C4-2B (cell line): Measurements from ENCODE around the gene PRSS12.

ENCODE experiments used
- H3K27ac ChIP-seq: fragments of 450-650 bp; 2 replicates; pipeline ENCODE4 v1.5.1; 2017
- CTCF ChIP-seq: fragments of 450-650 bp; conservative IDR thresholded peaks from 2 replicates; pipeline ENCODE4 v1.5.1; 2017; ENCODE audit warnings: mild to moderate bottlenecking
- ZFX ChIP-seq: fragments of 450-650 bp; IDR thresholded peaks from 2 replicates; pipeline ENCODE4 v1.6.1; 2017

PRSS12 gene

GRCh38 chr4:118337954-118338353 lies 14.8 kb downstream of the PRSS12 start:
- H3K27ac ChIP-seq = no peak overlapping the region
- TF ChIP-seq ZFX = no peak
- no peak for TF ChIP-seq CTCF

- TF ChIP-seq ZFX (no peak), CTCF (no peak)
- no peak overlapping the region for H3K27ac ChIP-seq
Measured at GRCh38 chr4:118335774-118336173, 17.0 kb downstream of the PRSS12 start.

- H3K27ac ChIP-seq = no peak overlapping the region
- TF ChIP-seq ZFX (no peak), CTCF (no peak)
Measured at GRCh38 chr4:118335324-118335723, 17.5 kb downstream of the PRSS12 start.

- no peak overlapping the region for H3K27ac ChIP-seq
- TF ChIP-seq CTCF (no peak), ZFX (no peak)
Measured at GRCh38 chr4:118331352-118331751, 21.5 kb downstream of the PRSS12 start.

GRCh38 chr4:118329849-118330248 lies 23.0 kb downstream of the PRSS12 start:
- H3K27ac ChIP-seq = no peak overlapping the region
- TF ChIP-seq ZFX (no peak), CTCF (no peak)

- no peak for TF ChIP-seq CTCF
- TF ChIP-seq ZFX = no peak
- H3K27ac ChIP-seq = no peak overlapping the region
Measured at GRCh38 chr4:118327554-118328241, 25.1 kb downstream of the PRSS12 start.

GRCh38 chr4:118326585-118326984 lies 26.2 kb downstream of the PRSS12 start:
- TF ChIP-seq ZFX (no peak), CTCF (no peak)
- no peak overlapping the region for H3K27ac ChIP-seq
